Thymus (tissue), 14 donors: ENCODE data around the gene ETF1. TPM values are rescaled to one million over a fixed set of nuclear protein-coding genes. Genes with fewer than 3 reads are reported as not detected.
A peak's percentile ranks its signal among the peaks of the same experiment; 100 is the strongest.

Source experiments
- DNase-seq, 9 donors: peaks; one replicate each; pipeline ENCODE4 v3.0.0-alpha.2; 2013; ENCODE audit warnings: low spot score in 9 of 9, low read depth in 6 of 9, missing footprints in 1 of 9
- H3K27ac ChIP-seq, 2 donors: one replicate each; pipeline ENCODE4 v1.5.1; 2013; ENCODE audit warnings: control low read depth in 1 of 2, low read depth in 1 of 2, low read length in 1 of 2, mild to moderate bottlenecking in 1 of 2, moderate library complexity in 1 of 2
- H3K27me3 ChIP-seq, 2 donors: one replicate each; pipeline ENCODE4 v1.5.1; 2013; ENCODE audit warnings: low read length in 1 of 2; ENCODE audit not compliant: control insufficient read depth in 2 of 2, insufficient read depth in 1 of 2
- H3K36me3 ChIP-seq, 2 donors: one replicate each; pipeline ENCODE4 v1.5.1; 2013; ENCODE audit warnings: low read length in 1 of 2, mild to moderate bottlenecking in 1 of 2, moderate library complexity in 1 of 2; ENCODE audit not compliant: control insufficient read depth in 2 of 2, insufficient read depth in 2 of 2
- H3K4me1 ChIP-seq, 2 donors: one replicate each; pipeline ENCODE4 v1.5.1; 2013; ENCODE audit warnings: low read length in 2 of 2; ENCODE audit not compliant: control insufficient read depth in 2 of 2, insufficient read depth in 2 of 2
- H3K4me3 ChIP-seq, 2 donors: one replicate each; pipeline ENCODE4 v1.5.1; 2013; ENCODE audit warnings: low read length in 2 of 2, control low read depth in 1 of 2, mild to moderate bottlenecking in 1 of 2
- H3K9me3 ChIP-seq, 2 donors: one replicate each; pipeline ENCODE4 v1.5.1; 2013; ENCODE audit warnings: low read length in 1 of 2, mild to moderate bottlenecking in 1 of 2; ENCODE audit not compliant: control insufficient read depth in 2 of 2, insufficient read depth in 1 of 2
- WGBS: extraction: QIAGEN DNeasy Blood & Tissue Kit; methylation state at CpG from one replicate; pipeline ENCODE4 v1.1.7; 2013; 5-methylcytosine and 5-hydroxymethylcytosine counted together
- long read RNA-seq, 10 donors: transcript quantifications; one replicate each; lab custom pipeline, GENCODE V29; 2026
- polyA plus RNA-seq: library from polyadenylated mRNA; stranded (reverse); fragments of 200-250 nt; gene quantifications from one replicate; pipeline ENCODE4 v1.2.3, GENCODE V29; 2013
- total RNA-seq: library from RNA; stranded (reverse); fragments of 120-200 nt; gene quantifications from one replicate; pipeline ENCODE4 v1.2.4, GENCODE V29; 2013
- donor health status: healthy.

Gene ETF1
- total RNA-seq (56.8 TPM), polyA plus RNA-seq (54.8 TPM)
- long read RNA-seq, donor 1, partial matches to known transcripts: 0 of 3 reads
- long read RNA-seq, donor 1, other reads (novel, unspliced or antisense): 0 of 3 reads
- long read RNA-seq, donor 2: 0 reads
- long read RNA-seq, donor 3, transcript ETF1-201 (11 exons, 3,742 nt): major isoform, 12 of 23 reads
- long read RNA-seq, donor 3, partial matches to known transcripts: 10 of 23 reads
- long read RNA-seq, donor 3, other reads (novel, unspliced or antisense): 0 of 23 reads
- long read RNA-seq, donor 4, transcript ETF1-201 (11 exons, 3,742 nt): major isoform, 5 of 10 reads
- long read RNA-seq, donor 4, partial matches to known transcripts: 5 of 10 reads
- long read RNA-seq, donor 4, other reads (novel, unspliced or antisense): 0 of 10 reads
- long read RNA-seq, donor 5, transcript ETF1-201 (11 exons, 3,742 nt): major isoform, 19 of 31 reads
- long read RNA-seq, donor 5, partial matches to known transcripts: 12 of 31 reads
- long read RNA-seq, donor 5, other reads (novel, unspliced or antisense): 0 of 31 reads
- long read RNA-seq, donor 6, transcript ETF1-201 (11 exons, 3,742 nt): major isoform, 8 of 27 reads
- long read RNA-seq, donor 6, partial matches to known transcripts: 18 of 27 reads
- long read RNA-seq, donor 6, other reads (novel, unspliced or antisense): 0 of 27 reads
- long read RNA-seq, donor 7, transcript ETF1-201 (11 exons, 3,742 nt): major isoform, 14 of 15 reads
- long read RNA-seq, donor 7, partial matches to known transcripts: 0 of 15 reads
- long read RNA-seq, donor 7, other reads (novel, unspliced or antisense): 0 of 15 reads
- long read RNA-seq, donor 8, transcript ETF1-201 (11 exons, 3,742 nt): major isoform, 8 of 8 reads
- long read RNA-seq, donor 8, partial matches to known transcripts: 0 of 8 reads
- long read RNA-seq, donor 8, other reads (novel, unspliced or antisense): 0 of 8 reads
- long read RNA-seq, donor 9, transcript ETF1-201 (11 exons, 3,742 nt): major isoform, 8 of 8 reads
- long read RNA-seq, donor 9, partial matches to known transcripts: 0 of 8 reads
- long read RNA-seq, donor 9, other reads (novel, unspliced or antisense): 0 of 8 reads
- long read RNA-seq, donor 10, transcript ETF1-201 (11 exons, 3,742 nt): major isoform, 9 of 9 reads
- long read RNA-seq, donor 10, partial matches to known transcripts: 0 of 9 reads
- long read RNA-seq, donor 10, other reads (novel, unspliced or antisense): 0 of 9 reads

- WGBS: under 1% methylated on average over 70 of the region's 70 CpGs
- peaks cover 3 to 13% of the 10 kb centered on the region in 2 donors for H3K36me3 ChIP-seq
- H3K27ac ChIP-seq: peak within 1 kb of the TSS; percentile 93 to 98
- H3K27me3 ChIP-seq: no peaks in the 10 kb centered on the region
- peaks cover 21 to 26% of the 10 kb centered on the region in 2 donors for H3K4me1 ChIP-seq
- H3K9me3 ChIP-seq: no peaks in the 10 kb centered on the region
- DNase-seq: peak; percentile 90 to 100 (median 99)
- peak within 1 kb of the TSS; percentile 86 to 95 for H3K4me3 ChIP-seq
These were observed at the start of gene ETF1 for GRCh38 chr5:138542956-138543729. TSS of gene ETF1 (minus strand) at chr5:138543236. CDS start at chr5:138542918, 318 bp downstream.

GRCh38 chr5:138588013-138588788 lies 45.2 kb upstream of the ETF1 start:
- 95% methylated on average over 2 of the region's 2 CpGs for WGBS
- DNase-seq: no peak
- Histone ChIP-seq H3K27me3 (no peaks in the 10 kb centered on the region), H3K4me3 (no peak overlapping the region), H3K36me3 (no peaks in the 10 kb centered on the region), H3K27ac (no peak overlapping the region), H3K4me1 (no peaks in the 10 kb centered on the region), H3K9me3 (no peaks in the 10 kb centered on the region)

GRCh38 chr5:138585157-138585556 lies 42.1 kb upstream of the ETF1 start:
- DNase-seq: no peak
- H3K27me3 ChIP-seq: no peaks in the 10 kb centered on the region
- no peaks in the 10 kb centered on the region for H3K36me3 ChIP-seq
- H3K4me3 ChIP-seq: no peak overlapping the region
- no peaks in the 10 kb centered on the region for H3K4me1 ChIP-seq
- H3K27ac ChIP-seq: no peak overlapping the region
- no peaks in the 10 kb centered on the region for H3K9me3 ChIP-seq

- no peaks in the 10 kb centered on the region for H3K27me3 ChIP-seq
- no peaks in the 10 kb centered on the region for H3K36me3 ChIP-seq
- 93% methylated on average over 8 of the region's 8 CpGs for whole genome bisulfite sequencing
- H3K27ac ChIP-seq: no peak overlapping the region
- no peaks in the 10 kb centered on the region for H3K4me1 ChIP-seq
- no peak overlapping the region for H3K4me3 ChIP-seq
- no peak for DNase-seq
- H3K9me3 ChIP-seq: no peaks in the 10 kb centered on the region
These were observed 41.1 kb upstream of the ETF1 start for GRCh38 chr5:138583984-138584637.

- WGBS: 98% methylated on average over 3 of the region's 3 CpGs
- no peak overlapping the region for H3K27ac ChIP-seq
- DNase-seq: no peak
- H3K4me1 ChIP-seq: no peaks in the 10 kb centered on the region
- H3K36me3 ChIP-seq: no peaks in the 10 kb centered on the region
- H3K4me3 ChIP-seq: no peak overlapping the region
- H3K27me3 ChIP-seq: no peaks in the 10 kb centered on the region
- no peaks in the 10 kb centered on the region for H3K9me3 ChIP-seq
These were observed 39.9 kb upstream of the ETF1 start for GRCh38 chr5:138582959-138583358.

- no peak overlapping the region for H3K27ac ChIP-seq
- no peak overlapping the region for H3K4me3 ChIP-seq
- H3K36me3 ChIP-seq: no peaks in the 10 kb centered on the region
- no peak for DNase-seq
- H3K4me1 ChIP-seq: peaks cover 5 to 7% of the 10 kb centered on the region in 2 donors
- H3K27me3 ChIP-seq: no peaks in the 10 kb centered on the region
- peaks cover 0 to 4% of the 10 kb centered on the region in 2 donors for H3K9me3 ChIP-seq
These were observed 37.7 kb upstream of the ETF1 start for GRCh38 chr5:138580777-138581176.

- peaks cover 0 to 9% of the 10 kb centered on the region in 2 donors for H3K9me3 ChIP-seq
- peaks cover 0 to 2% of the 10 kb centered on the region in 2 donors for H3K36me3 ChIP-seq
- no peak overlapping the region for H3K4me3 ChIP-seq
- no peaks in the 10 kb centered on the region for H3K27me3 ChIP-seq
- H3K27ac ChIP-seq: no peak overlapping the region
- DNase-seq: no peak
- H3K4me1 ChIP-seq: peaks cover 5 to 8% of the 10 kb centered on the region in 2 donors
- WGBS: 98% methylated on average over 2 of the region's 2 CpGs
These were observed 37.0 kb upstream of the ETF1 start for GRCh38 chr5:138580001-138580400.
